HCT116 (cell line): ENCODE results near the gene ZNF692. TPM values are rescaled to one million over a fixed set of nuclear protein-coding genes. Genes with fewer than 3 reads are reported as not detected.

ENCODE experiments used
- ATAC-seq: fragments of 200-7000 bp; cut with Tn5 transposase; 2 replicates; pipeline ENCODE4 v1.9.1; 2020; ENCODE audit warnings: mild to moderate bottlenecking, moderate library complexity
- BruUV-seq: library from RNA; stranded (reverse); fragments of 400-500 nt; replicated peaks from 2 replicates; lab custom pipeline; 2021; lab: Mats Ljungman, UMichigan
- CTCF ChIA-PET: fragments of 300-600 bp; sonication (Branson Sonifier 250); formaldehyde crosslinking; loops from one replicate; lab custom pipeline; 2021; ENCODE audit warnings: antibody characterized with exemption; lab: Charles Lee
- POLR2A ChIA-PET: fragments of 300-600, 350-600 bp; sonication (Branson Sonifier 250); formaldehyde crosslinking; loops from one replicate; lab custom pipeline; 2021; ENCODE audit warnings: antibody characterized with exemption; lab: Charles Lee
- RAD21 ChIA-PET, 2 experiments: fragments of 300-600 bp; sonication (Branson Sonifier 250); formaldehyde crosslinking; loops; one replicate each; lab custom pipeline; 2023; ENCODE audit warnings: low total read pairs in 2 of 2; ENCODE audit not compliant: uncharacterized antibody in 2 of 2, unreplicated experiment in 2 of 2, low non-redundant PET in 1 of 2; lab: Charles Lee
- DNase-seq: peaks from one replicate; pipeline ENCODE4 v3.0.0-alpha.2; 2010; ENCODE audit warnings: low read depth, low spot score
- H2AFZ ChIP-seq: fragments of 200-600 bp; shearing (Covaris generic), sonication (generic); 2 replicates; pipeline ENCODE4 v1.6.1; 2017; ENCODE audit warnings: low read depth, mixed run types, mixed read lengths, antibody characterized with exemption, low read length; ENCODE audit not compliant: poor library complexity, severe bottlenecking
- H3K27ac ChIP-seq: 2 replicates; pipeline ENCODE4 v1.5.1; 2012; ENCODE audit warnings: low read depth, low read length
- H3K27me3 ChIP-seq: fragments of 200-600 bp; sonication (generic); 2 replicates; pipeline ENCODE4 v1.6.1; 2016; ENCODE audit warnings: mixed run types, low read length, mixed read lengths; ENCODE audit not compliant: insufficient read depth
- H3K36me3 ChIP-seq, 2 experiments: fragments of 200-500 bp in 1 of 2; fragments of 200-600 bp in 1 of 2; sonication (Bioruptor generic) in 1 of 2; sonication (generic) in 1 of 2; 2 replicates each; pipeline versions ENCODE4 v1.5.1 to v1.6.1; 2014 to 2016; ENCODE audit warnings: low read length in 2 of 2, inconsistent platforms in 1 of 2, mixed read lengths in 1 of 2, mixed run types in 1 of 2; ENCODE audit not compliant: insufficient read depth in 2 of 2, control insufficient read depth in 1 of 2
- H3K4me1 ChIP-seq, 2 experiments: fragments of 200-600 bp in 1 of 2; sonication (generic) in 1 of 2; 2 replicates each; pipeline versions ENCODE4 v1.5.1 to v1.6.1; 2012 to 2017; ENCODE audit warnings: low read length in 2 of 2, inconsistent platforms in 1 of 2, mild to moderate bottlenecking in 1 of 2, mixed read lengths in 1 of 2, mixed run types in 1 of 2, moderate library complexity in 1 of 2; ENCODE audit not compliant: insufficient read depth in 2 of 2, control insufficient read depth in 1 of 2
- H3K4me2 ChIP-seq: fragments of 200-600 bp; sonication (generic); 2 replicates; pipeline ENCODE4 v1.6.1; 2017; ENCODE audit warnings: mixed run types, low read length, mixed read lengths
- H3K4me3 ChIP-seq, 2 experiments: fragments of 200-600 bp in 1 of 2; sonication (generic) in 1 of 2; replicated peaks in 1 of 2; 2 replicates each; pipeline ENCODE4 v1.5.1; 2011 to 2016; ENCODE audit warnings: low read length in 2 of 2, control low read depth in 1 of 2, low read depth in 1 of 2, mild to moderate bottlenecking in 1 of 2, mixed read lengths in 1 of 2, mixed run types in 1 of 2
- H3K79me2 ChIP-seq: fragments of 200-600 bp; sonication (generic); 2 replicates; pipeline ENCODE4 v1.6.1; 2017; ENCODE audit warnings: mild to moderate bottlenecking, mixed run types, low read length, moderate library complexity, mixed read lengths; ENCODE audit not compliant: insufficient read depth
- H3K9ac ChIP-seq: fragments of 200-600 bp; sonication (generic); 2 replicates; pipeline ENCODE4 v1.6.1; 2016; ENCODE audit warnings: low read length, mixed read lengths
- H3K9me2 ChIP-seq: fragments of 200-600 bp; sonication (generic), shearing (Covaris generic); 2 replicates; pipeline ENCODE4 v1.6.1; 2017; ENCODE audit warnings: mixed run types, mild to moderate bottlenecking, moderate library complexity; ENCODE audit not compliant: insufficient read depth
- H3K9me3 ChIP-seq, 2 experiments: fragments of 200-500 bp in 1 of 2; fragments of 200-600 bp in 1 of 2; sonication (Bioruptor generic) in 1 of 2; sonication (generic) in 1 of 2; 2 replicates each; pipeline ENCODE4 v1.6.1; 2014 to 2017; ENCODE audit warnings: low read length in 2 of 2, mixed read lengths in 2 of 2, inconsistent platforms in 1 of 2, low read depth in 1 of 2, mild to moderate bottlenecking in 1 of 2, mixed run types in 1 of 2, moderate library complexity in 1 of 2; ENCODE audit not compliant: control insufficient read depth in 1 of 2, insufficient read depth in 1 of 2
- H4K20me1 ChIP-seq: fragments of 200-600 bp; sonication (generic), shearing (Covaris generic); 2 replicates; pipeline ENCODE4 v1.6.1; 2017; ENCODE audit warnings: mixed run types, mild to moderate bottlenecking, moderate library complexity; ENCODE audit not compliant: insufficient read depth
- CTCF ChIP-seq, 3 experiments: fragments of 200-600 bp in 1 of 3; sonication (generic) in 1 of 3; IDR thresholded peaks in 2 of 3; conservative IDR thresholded peaks in 1 of 3; 2 replicates each; pipeline ENCODE4 v1.5.1; 2012 to 2017; ENCODE audit warnings: low read depth in 2 of 3, low read length in 2 of 3, antibody characterized with exemption in 1 of 3, borderline replicate concordance in 1 of 3, control low read depth in 1 of 3, mild to moderate bottlenecking in 1 of 3, mixed read lengths in 1 of 3, mixed run types in 1 of 3, moderate library complexity in 1 of 3; ENCODE audit not compliant: insufficient read depth in 1 of 3
- EZH2 ChIP-seq: fragments of 200-600 bp; sonication (generic); IDR thresholded peaks from 2 replicates; pipeline ENCODE4 v1.6.1; 2017; ENCODE audit warnings: antibody characterized with exemption, mixed run types
- EZH2phosphoT487 ChIP-seq: fragments of 200-600 bp; IDR thresholded peaks from 2 replicates; pipeline ENCODE4 v1.6.1; 2018; ENCODE audit warnings: antibody characterized with exemption, borderline replicate concordance
- FOSL1 ChIP-seq: IDR thresholded peaks from 2 replicates; pipeline ENCODE4 v1.6.1; 2012; ENCODE audit warnings: low read depth
- JUND ChIP-seq: IDR thresholded peaks from 2 replicates; pipeline ENCODE4 v1.6.1; 2012
- POLR2AphosphoS5 ChIP-seq: IDR thresholded peaks from 2 replicates; pipeline ENCODE4 v1.6.1; 2011; ENCODE audit warnings: mild to moderate bottlenecking, low read depth, low read length, moderate library complexity
- REST ChIP-seq: IDR thresholded peaks from 2 replicates; pipeline ENCODE4 v1.6.1; 2012; ENCODE audit warnings: low read depth
- SIN3A ChIP-seq: IDR thresholded peaks from 2 replicates; pipeline ENCODE4 v1.6.1; 2012; ENCODE audit warnings: low read depth
- ZBTB33 ChIP-seq: IDR thresholded peaks from 2 replicates; pipeline ENCODE4 v1.6.1; 2011; ENCODE audit warnings: mild to moderate bottlenecking, low read length, moderate library complexity; ENCODE audit not compliant: insufficient replicate concordance; ENCODE audit errors: extremely low read depth
- ZFX ChIP-seq: fragments of 450-650 bp; IDR thresholded peaks from 2 replicates; pipeline ENCODE4 v1.6.1; 2017
- intact Hi-C: fragments of 100-400 bp; cut with micrococcal nuclease; formaldehyde crosslinking; loops from 2 replicates; pipeline ENCODE4 v1.10.0; 2022
- total RNA-seq: library from RNA; stranded (reverse); gene quantifications from one replicate; pipeline ENCODE4 v1.2.1, GENCODE V29; 2021; ENCODE audit not compliant: unreplicated experiment

ZNF692 gene
- total RNA-seq, 1 experiment from 2014 or later, result 76.2 TPM

GRCh38 chr1:248850536-248851251, 8.2 kb downstream of the ZNF692 start:
- Histone ChIP-seq H3K79me2 (peaks cover 4% of the 10 kb centered on the region; the same call in 1 of the 2 replicates), H3K9me3 (no peaks in the 10 kb centered on the region), H3K27me3 (no peaks in the 10 kb centered on the region), H3K9ac (no peak overlapping the region), H3K4me2 (no peak overlapping the region), H4K20me1 (no peaks in the 10 kb centered on the region), H3K4me1 (no peaks in the 10 kb centered on the region), H3K36me3 (peaks cover 13 to 45% of the 10 kb centered on the region in 2 experiments; a peak in 3 of 4 replicates), H3K27ac (no peak overlapping the region), H2AFZ (no peak overlapping the region), H3K4me3 (no peak overlapping the region), H3K9me2 (no peaks in the 10 kb centered on the region)
- POLR2A ChIA-PET, result no interaction called here
- CTCF ChIA-PET, result interaction anchor here (0.8 kb wide), 1 partner anchor 9 kb away, joined by 4 read pairs; no protein-coding TSS in a partner anchor
- no peak for ATAC-seq
- BruUV-seq, result no TSS peak
- RAD21 ChIA-PET, result no interaction called here
- TF ChIP-seq CTCF (IDR thresholded peaks at IDR 0.05 in 2 of 3, conservative IDR thresholded peaks at IDR 0.05 in 1 of 3; ENCODE audit: borderline replicate concordance in 1 of 3, insufficient read depth in 1 of 3, low read depth in 2 of 3, low read length in 2 of 3) (0 out of 6 replicates have a peak, but pooled peaks of 1 of the 3 experiments have one; percentile 13), SIN3A (0 out of 2 replicates have a peak, but pooled peaks have one; percentile 28), POLR2AphosphoS5 (peak; percentile 21; the same call in 1 of the 2 replicates), FOSL1 (no peak)
- intact Hi-C loops, result no loop called here
- no peak for DNase-seq

GRCh38 chr1:248850124-248850523, 8.8 kb downstream of the ZNF692 start:
- Histone ChIP-seq H2AFZ (no peak overlapping the region), H3K9me2 (no peaks in the 10 kb centered on the region), H3K4me1 (no peaks in the 10 kb centered on the region), H3K9me3 (no peaks in the 10 kb centered on the region), H4K20me1 (no peaks in the 10 kb centered on the region), H3K27me3 (no peaks in the 10 kb centered on the region), H3K4me2 (no peak overlapping the region), H3K79me2 (peaks cover 4% of the 10 kb centered on the region; the same call in 1 of the 2 replicates), H3K36me3 (peaks cover 13 to 45% of the 10 kb centered on the region in 2 experiments; a peak in 3 of 4 replicates), H3K4me3 (no peak overlapping the region), H3K27ac (no peak overlapping the region), H3K9ac (no peak overlapping the region)
- RAD21 ChIA-PET, result no interaction called here
- CTCF ChIA-PET, result interaction anchor here (0.8 kb wide), 1 partner anchor 8 kb away, joined by 4 read pairs; no protein-coding TSS in a partner anchor
- intact Hi-C loops, result no loop called here
- POLR2A ChIA-PET, result no interaction called here
- BruUV-seq, result no TSS peak
- 0 out of 2 replicates have a peak, but pooled peaks have one; percentile 6 for ATAC-seq
- no peak for DNase-seq
- no peak for TF ChIP-seq EZH2phosphoT487
- no peak for TF ChIP-seq JUND
- no peak for TF ChIP-seq EZH2
- no peak for TF ChIP-seq REST
- TF ChIP-seq ZFX, result no peak
- TF ChIP-seq ZBTB33, result no peak
